Fibroblast of mammary gland (primary cell): Measurements from ENCODE around the gene NPEPPS.
"Not testable (repeated sequence)": the region's sequence is repeated elsewhere in the genome, so short reads cannot be mapped to it uniquely, and the experiment has no call there.

Experiments used
- DNase-seq: peaks from one replicate; pipeline ENCODE4 v3.0.0-alpha.2; 2010; ENCODE audit warnings: low read depth
- H3K4me3 ChIP-seq: 2 replicates; pipeline ENCODE4 v1.5.1; 2011; ENCODE audit warnings: low read depth, mild to moderate bottlenecking, low read length, moderate library complexity; ENCODE audit not compliant: control insufficient read depth
- TF ChIP-seq, protein P1 (sequence below): conservative IDR thresholded peaks from 2 replicates; pipeline ENCODE4 v1.5.1; 2011; ENCODE audit warnings: low read depth, low read length, inconsistent platforms; ENCODE audit not compliant: control insufficient read depth, insufficient read depth

NPEPPS gene, protein sequence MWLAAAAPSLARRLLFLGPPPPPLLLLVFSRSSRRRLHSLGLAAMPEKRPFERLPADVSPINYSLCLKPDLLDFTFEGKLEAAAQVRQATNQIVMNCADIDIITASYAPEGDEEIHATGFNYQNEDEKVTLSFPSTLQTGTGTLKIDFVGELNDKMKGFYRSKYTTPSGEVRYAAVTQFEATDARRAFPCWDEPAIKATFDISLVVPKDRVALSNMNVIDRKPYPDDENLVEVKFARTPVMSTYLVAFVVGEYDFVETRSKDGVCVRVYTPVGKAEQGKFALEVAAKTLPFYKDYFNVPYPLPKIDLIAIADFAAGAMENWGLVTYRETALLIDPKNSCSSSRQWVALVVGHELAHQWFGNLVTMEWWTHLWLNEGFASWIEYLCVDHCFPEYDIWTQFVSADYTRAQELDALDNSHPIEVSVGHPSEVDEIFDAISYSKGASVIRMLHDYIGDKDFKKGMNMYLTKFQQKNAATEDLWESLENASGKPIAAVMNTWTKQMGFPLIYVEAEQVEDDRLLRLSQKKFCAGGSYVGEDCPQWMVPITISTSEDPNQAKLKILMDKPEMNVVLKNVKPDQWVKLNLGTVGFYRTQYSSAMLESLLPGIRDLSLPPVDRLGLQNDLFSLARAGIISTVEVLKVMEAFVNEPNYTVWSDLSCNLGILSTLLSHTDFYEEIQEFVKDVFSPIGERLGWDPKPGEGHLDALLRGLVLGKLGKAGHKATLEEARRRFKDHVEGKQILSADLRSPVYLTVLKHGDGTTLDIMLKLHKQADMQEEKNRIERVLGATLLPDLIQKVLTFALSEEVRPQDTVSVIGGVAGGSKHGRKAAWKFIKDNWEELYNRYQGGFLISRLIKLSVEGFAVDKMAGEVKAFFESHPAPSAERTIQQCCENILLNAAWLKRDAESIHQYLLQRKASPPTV

DNA sequence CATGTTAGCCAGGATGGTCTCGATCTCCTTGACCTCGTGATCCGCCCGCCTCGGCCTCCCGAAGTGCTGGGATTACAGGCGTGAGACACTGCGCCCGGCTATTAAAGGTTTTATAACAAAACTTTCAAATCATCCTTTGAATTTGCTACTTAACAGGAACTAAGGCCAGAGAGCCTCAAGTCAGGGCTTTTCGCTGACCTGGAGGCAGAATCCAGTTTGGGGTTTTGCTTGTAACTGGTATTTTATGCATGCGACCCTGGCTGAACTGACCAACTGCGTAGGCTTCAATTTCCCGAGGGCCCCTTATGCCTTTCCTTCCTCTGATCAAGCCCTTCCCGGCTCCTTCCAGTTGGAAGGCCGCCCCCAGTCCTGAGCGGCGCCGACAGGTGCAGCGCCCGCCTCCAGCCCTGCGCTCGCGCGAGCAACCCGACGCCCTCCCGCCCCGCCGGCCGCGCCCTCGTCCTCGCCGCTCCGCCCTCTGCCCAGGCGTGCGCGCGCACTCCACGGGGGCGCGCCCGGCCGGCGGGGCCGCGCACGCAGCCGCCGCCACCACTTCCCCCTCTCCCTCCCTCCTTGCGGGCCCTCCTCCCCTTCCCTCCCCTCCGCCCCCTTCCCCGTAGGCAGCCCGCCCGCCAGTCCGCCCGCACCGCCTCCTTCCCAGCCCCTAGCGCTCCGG, at the start of gene NPEPPS:
TSS of gene NPEPPS (plus strand) at position 552 of the 676 bp plus-strand sequence. CDS start 193 bp downstream, outside the sequence.
- peak; percentile 68 for DNase-seq
- peak within 1 kb of the TSS; percentile 66 for H3K4me3 ChIP-seq

DNA sequence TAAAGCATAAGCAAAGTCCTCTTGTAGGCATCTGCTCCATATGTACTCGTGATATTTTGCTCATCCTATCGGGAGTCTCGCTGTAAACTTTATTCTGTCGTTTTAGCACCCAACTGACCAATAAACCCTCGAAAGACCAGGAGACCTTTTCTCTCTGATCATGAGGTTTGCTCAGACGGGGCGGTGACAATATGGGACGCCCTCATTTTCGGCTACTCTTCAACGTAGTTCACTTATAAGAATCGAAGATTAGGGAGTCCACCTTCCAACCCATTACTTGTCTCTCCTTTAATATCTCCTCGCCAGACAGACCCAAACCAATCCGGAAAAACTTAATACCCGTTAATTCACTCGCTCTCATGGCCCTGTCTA, 39.1 kb upstream of the NPEPPS start:
- DNase-seq, result peak; percentile 5
- H3K4me3 ChIP-seq, result peak overlapping the region; percentile 63

DNA sequence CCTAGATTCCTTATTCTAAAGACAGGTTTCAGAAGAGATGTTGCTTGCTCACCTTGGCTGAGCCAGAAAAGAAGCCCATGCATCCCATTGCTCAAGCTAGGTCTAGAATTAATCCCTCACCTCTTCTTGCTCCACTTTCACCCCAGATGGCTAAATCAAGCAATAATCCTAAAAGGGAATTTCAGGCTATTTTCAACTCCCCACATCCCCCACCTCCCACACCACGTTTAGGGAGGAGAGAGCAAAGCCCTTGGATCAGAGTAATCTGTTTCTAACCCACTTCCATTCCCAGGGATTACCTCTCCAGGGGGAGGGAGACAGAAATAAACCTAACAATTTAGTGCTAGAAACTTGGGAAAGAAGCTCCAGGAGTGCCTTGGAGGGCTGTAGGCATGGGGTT, 31.8 kb upstream of the NPEPPS start:
- H3K4me3 ChIP-seq, DNase-seq: not testable (repeated sequence)

DNA sequence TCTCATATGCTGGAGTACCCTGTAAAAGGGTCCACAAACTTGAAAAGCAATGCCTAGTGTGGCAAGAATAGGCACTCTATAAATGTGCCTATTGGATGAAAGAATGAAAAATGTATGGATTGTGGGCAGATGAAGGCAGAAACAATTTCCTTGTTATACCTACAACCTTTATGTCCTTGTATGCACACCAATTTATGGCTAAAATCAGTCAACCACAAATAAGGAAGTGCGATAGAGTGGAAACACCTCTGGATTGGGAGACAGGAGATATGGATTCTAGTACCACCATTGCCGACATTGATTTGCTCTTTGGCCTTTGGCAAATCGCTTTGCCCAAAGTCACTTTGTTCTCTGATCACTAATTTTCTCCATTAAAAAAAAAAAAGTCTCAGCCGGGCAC, 31.4 kb upstream of the NPEPPS start:
- not testable (repeated sequence) for DNase-seq, H3K4me3 ChIP-seq

DNA sequence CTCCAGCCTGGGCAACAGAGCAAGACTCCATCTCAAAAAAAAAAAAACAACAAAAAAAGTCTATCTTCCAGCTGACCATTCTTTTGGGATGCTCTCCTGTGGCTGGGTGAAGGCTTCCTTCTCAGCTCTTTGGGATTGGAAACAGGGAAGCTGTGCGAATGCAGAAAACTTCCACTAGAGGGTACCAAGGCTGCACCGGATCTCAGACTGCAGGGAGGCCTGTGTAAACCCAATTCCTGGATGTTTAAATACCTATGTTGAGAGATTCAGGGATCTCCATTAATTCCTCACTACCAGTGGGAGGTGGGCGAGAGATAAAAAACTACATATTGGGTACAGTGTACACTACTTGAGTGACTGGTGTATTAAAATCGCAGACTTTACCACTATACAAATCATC, 30.3 kb upstream of the NPEPPS start:
- TF ChIP-seq, protein P1, sequence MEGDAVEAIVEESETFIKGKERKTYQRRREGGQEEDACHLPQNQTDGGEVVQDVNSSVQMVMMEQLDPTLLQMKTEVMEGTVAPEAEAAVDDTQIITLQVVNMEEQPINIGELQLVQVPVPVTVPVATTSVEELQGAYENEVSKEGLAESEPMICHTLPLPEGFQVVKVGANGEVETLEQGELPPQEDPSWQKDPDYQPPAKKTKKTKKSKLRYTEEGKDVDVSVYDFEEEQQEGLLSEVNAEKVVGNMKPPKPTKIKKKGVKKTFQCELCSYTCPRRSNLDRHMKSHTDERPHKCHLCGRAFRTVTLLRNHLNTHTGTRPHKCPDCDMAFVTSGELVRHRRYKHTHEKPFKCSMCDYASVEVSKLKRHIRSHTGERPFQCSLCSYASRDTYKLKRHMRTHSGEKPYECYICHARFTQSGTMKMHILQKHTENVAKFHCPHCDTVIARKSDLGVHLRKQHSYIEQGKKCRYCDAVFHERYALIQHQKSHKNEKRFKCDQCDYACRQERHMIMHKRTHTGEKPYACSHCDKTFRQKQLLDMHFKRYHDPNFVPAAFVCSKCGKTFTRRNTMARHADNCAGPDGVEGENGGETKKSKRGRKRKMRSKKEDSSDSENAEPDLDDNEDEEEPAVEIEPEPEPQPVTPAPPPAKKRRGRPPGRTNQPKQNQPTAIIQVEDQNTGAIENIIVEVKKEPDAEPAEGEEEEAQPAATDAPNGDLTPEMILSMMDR, result peak; percentile 45
- peak; percentile 40 for DNase-seq
- H3K4me3 ChIP-seq, result not testable (repeated sequence)

DNA sequence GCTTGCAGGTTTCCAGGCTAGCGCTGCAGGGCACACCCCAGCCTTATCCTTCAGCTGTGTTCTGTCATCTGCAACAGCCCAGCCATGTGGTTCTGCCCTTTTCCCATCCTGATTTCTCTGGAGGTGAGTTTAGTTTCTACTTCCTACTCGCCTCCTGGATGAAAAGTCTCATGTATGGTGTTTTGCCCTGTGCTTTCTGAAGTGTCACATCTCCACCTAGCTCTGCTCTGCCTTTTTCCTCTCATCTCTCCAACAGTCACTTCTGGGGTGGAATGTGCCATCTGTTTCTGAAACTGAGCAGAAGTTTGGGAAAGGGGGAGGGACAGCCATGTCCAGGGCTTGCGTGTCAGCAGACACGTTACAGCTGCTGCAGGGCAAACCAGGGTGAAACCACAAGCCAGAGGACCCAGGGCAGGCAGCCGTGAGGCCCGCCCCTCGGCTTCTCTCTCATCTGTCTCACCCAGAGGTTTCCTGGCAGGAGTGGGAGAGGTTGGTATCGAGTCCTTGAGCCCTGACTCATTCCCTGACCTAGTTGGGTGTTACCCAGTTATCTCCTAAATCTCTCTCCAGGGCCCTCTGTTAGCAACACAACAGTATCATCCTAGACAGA, 28.7 kb upstream of the NPEPPS start:
- DNase-seq, result peak; percentile 55
- not testable (repeated sequence) for H3K4me3 ChIP-seq

DNA sequence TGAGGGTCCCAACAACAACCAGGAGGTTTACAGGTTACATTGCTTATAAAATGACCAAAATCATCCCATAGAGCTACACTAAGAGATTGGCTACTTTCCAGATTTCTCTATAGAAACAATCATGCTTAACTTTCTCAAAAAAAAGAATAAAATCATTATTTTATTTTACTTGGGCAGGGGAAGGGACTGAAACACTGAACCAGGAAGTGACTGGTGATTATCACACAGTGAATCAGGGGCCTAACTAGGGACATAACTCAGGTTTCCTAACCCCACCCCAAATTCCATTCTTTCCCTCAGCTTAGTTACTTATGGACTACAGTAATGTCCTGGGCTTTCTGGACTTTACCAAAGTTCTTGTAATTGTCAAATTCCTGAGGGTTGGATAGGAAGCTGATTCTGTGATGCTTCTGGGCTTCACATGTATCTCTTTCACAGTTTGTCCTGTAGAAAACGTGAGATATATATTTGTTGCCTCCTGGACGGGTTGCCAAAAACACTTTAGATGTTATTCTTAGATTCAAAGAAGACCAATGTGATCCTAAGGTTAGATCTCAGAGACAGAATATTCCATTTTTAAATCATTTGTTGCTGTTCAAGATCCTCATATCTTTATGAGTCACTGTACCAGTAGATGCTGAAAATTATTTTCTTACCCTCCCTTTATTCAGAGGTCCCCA, 28.0 kb upstream of the NPEPPS start:
- not testable (repeated sequence) for H3K4me3 ChIP-seq
- DNase-seq, result peak; percentile 52

DNA sequence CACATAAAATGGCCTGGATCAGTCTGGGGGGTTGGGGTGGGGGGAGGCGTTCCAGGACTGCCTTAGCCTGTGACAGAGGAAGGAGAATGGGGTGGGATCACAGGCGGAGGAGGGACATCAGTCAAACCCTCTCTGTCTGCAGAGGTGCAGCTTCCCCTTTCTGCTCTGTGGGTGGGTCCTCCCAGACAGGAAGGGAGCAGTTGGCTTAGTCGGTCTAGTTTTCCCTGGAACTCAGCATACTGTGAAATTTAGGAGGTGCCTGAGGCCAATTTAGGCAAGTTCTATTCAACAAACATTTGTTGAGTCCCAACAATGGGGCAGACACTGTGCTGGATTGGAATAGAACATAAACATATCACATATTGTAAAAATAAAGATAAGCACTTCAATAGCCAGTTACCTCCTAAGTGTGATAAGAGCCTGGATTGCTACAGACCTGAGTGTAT, 19.2 kb upstream of the NPEPPS start:
- DNase-seq, H3K4me3 ChIP-seq: not testable (repeated sequence)

DNA sequence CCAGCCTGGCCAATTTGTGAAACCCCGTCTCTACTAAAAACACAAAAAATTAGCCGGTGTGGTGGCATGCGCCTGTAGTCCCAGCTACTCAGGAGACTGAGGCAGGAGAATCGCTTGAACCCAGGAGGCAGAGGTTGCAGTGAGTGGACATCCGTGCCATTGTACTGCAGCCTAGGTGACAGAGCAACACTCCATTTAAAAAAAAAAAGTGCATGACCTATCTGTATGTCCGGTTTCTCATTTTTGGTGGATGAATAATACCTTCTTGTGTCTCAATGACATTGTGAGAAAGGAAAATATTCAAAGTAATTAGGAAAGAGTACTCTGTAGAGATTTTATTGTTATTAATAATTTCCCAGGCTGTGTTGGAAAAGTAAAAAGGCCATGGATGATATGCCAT, 17.6 kb upstream of the NPEPPS start:
- not testable (repeated sequence) for DNase-seq, H3K4me3 ChIP-seq

DNA sequence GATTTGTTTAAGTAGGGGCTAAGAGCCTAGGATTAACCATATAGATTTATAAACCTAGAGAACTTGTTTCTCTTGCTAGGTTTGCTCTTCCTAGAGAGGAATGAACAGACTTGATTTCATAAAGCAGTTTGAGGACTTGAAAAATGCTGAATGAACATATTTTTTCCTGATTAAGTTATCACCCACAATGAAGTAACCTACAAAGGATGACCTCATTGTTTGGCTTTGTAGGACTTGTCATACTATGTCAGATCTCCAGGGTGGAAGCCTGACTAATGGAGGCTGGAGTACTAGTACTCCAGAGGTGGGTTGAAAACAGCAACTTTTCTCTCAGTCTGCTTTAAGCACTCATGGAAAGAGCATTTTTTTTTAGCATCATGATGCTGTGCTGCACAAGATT, 12.0 kb upstream of the NPEPPS start:
- H3K4me3 ChIP-seq, result not testable (repeated sequence)
- peak; percentile 17 for DNase-seq

DNA sequence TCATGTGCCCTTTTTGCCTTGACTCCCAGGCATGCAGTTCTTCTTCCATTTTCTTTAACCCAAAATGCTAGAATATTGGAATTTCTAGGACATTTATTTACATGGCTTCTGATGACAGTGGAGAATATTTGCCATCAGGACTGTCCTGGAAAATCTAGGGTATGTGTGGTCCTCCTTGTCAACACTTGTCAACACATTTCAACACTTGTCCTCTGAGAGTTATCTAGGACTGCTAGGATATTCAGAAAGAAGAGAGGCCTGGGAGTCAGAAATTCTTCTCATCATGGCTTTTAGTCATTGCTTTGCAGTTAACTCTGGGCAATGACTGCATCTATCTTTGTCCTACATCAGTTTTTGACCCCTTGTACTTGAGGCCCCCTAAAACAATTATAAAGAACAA, 11.5 kb upstream of the NPEPPS start:
- H3K4me3 ChIP-seq, DNase-seq: not testable (repeated sequence)

DNA sequence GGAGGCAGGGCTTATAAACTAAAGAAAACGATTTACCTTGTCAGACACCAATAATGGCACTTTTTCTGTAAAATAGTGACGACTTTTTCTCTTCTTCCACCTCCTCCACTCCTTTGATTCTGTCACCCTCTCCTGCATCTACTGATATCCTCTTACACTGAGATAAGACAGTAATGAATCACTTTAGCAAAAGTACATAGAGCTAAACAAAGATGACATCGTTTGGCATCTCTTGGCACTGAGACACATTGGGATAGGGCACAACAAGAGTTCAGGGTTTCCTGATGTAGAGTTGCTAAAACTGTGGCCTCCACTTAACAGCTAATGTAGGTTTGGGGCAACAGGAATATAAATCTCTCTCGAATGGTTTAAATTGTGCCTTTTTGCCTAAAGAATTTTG, 10.6 kb upstream of the NPEPPS start:
- not testable (repeated sequence) for H3K4me3 ChIP-seq, DNase-seq

DNA sequence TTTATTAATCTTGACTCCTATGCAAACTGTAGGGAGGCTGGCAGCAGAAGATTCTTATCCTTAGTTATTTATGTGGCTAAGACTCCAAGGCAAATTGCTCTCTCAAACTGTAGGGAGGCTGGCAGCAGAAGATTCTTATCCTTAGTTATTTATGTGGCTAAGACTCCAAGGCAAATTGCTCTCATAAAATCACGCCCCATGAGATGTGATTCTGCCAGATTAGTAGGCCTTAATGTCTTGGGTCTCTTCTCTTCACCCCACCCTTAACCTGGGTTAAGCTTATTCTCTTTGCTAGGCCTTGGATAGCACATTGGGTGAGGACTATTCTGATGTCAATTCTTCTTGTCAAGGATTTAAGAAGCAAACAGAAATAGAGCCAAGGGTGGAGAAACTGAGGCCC, 9.5 kb upstream of the NPEPPS start:
- DNase-seq, H3K4me3 ChIP-seq: not testable (repeated sequence)

DNA sequence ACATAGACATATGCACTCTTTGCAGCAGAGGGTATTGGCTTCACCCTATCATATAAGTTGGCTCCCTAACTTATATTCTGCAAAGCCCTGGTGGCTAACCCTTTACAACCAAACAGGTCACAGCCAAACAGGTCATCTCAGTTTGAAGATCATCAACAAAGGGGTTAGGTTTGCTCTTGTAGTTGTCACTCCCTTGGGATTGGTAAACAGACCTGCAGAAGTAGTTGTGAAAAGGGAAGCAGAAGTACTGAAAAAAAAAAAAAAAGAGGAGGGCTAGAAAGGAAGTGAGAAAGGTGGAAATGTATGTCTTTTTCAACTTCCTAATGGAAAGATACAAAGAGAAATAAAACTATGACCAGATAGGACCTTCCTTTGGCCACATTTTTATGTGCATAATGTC, 8.6 kb upstream of the NPEPPS start:
- DNase-seq, H3K4me3 ChIP-seq: not testable (repeated sequence)

DNA sequence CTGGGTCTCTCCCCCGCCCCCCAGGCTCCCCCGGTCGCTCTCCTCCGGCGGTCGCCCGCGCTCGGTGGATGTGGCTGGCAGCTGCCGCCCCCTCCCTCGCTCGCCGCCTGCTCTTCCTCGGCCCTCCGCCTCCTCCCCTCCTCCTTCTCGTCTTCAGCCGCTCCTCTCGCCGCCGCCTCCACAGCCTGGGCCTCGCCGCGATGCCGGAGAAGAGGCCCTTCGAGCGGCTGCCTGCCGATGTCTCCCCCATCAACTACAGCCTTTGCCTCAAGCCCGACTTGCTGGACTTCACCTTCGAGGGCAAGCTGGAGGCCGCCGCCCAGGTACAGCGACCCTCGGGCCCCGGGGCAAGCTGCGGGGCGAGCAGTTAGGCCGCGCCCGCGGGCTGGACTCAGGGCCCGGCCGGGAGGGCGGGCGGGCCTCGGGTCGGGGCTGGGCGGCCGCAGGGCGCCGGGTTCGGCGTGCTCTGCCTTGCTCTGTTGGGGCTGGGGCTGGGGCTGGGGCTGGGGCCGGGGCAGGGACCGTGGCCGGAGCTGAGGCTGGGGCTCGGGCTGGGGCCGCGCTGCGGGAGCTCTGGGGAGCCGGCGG, 419 bp downstream of the NPEPPS start:
- DNase-seq, result not testable (repeated sequence)
- peak overlapping the region; percentile 66 for H3K4me3 ChIP-seq

DNA sequence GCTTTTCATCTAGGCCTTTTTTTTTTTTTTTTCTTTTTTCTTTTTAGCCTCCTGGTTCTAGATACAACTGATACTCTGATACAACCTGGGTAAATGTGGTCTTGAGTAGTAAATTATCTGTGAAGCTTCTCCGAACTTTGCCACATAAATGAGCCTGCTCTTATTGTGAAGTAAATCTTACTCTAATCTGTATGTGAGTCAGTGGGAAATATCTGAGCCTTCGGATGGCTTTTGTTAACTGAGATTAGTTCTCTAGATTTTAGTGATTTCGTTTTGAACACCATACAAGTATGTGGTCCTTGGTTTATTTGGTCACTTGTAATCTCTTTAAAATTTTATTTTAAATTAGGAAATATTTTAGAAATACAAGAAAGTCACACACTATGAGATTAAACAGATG, 8.2 kb downstream of the NPEPPS start:
- peak; percentile 42 for DNase-seq
- not testable (repeated sequence) for H3K4me3 ChIP-seq
